Measurements from ENCODE around the gene DOCK2. TPM values are rescaled to one million over a fixed set of nuclear protein-coding genes. Genes with fewer than 3 reads are reported as not detected.

Gene DOCK2
- total RNA-seq, 1 experiment from 2014 or later: 2.2 TPM

GRCh38 chr5:169938439-169938838, 301.4 kb downstream of the DOCK2 start:
- intact Hi-C loops (cut with micrococcal nuclease; ENCODE audit: unreplicated experiment): no loop called here
- no peak for DNase-seq (ENCODE audit: low spot score)
- Histone ChIP-seq H3K9me3 (ENCODE audit: low read depth, low read length, poor library complexity, severe bottlenecking) (no peaks in the 10 kb centered on the region), H3K4me1 (ENCODE audit: insufficient read depth, low read length, poor library complexity, severe bottlenecking) (no peaks in the 10 kb centered on the region), H3K27ac (ENCODE audit: low read depth, low read length, poor library complexity, severe bottlenecking) (no peak overlapping the region), H3K4me3 (ENCODE audit: low read depth, low read length, poor library complexity, severe bottlenecking) (no peak overlapping the region), H3K27me3 (replicated peaks; ENCODE audit: insufficient read depth, low read depth, low read length, poor library complexity) (no peaks in the 10 kb centered on the region), H3K36me3 (ENCODE audit: insufficient read depth, low read length, poor library complexity, severe bottlenecking) (no peaks in the 10 kb centered on the region)
- no TSS peak for BruUV-seq (replicated peaks)
- CTCF ChIA-PET: no interaction called here
- TF ChIP-seq CTCF (conservative IDR thresholded peaks at IDR 0.05; ENCODE audit: low read depth, low read length) (no peak), EZH2 (IDR thresholded peaks at IDR 0.05; ENCODE audit: borderline replicate concordance, low read depth, low read length, poor library complexity, severe bottlenecking) (no peak)
- POLR2A ChIA-PET (ENCODE audit: low non-redundant PET): no interaction called here

- no peak overlapping the region for H3K4me3 ChIP-seq (ENCODE audit: low read depth, low read length, poor library complexity, severe bottlenecking)
- ChIA-PET CTCF (no interaction called here), POLR2A (ENCODE audit: low non-redundant PET) (no interaction called here)
- H3K36me3 ChIP-seq (ENCODE audit: insufficient read depth, low read length, poor library complexity, severe bottlenecking): no peaks in the 10 kb centered on the region
- TF ChIP-seq CTCF (conservative IDR thresholded peaks at IDR 0.05; ENCODE audit: low read depth, low read length) (no peak), EZH2 (IDR thresholded peaks at IDR 0.05; ENCODE audit: borderline replicate concordance, low read depth, low read length, poor library complexity, severe bottlenecking) (no peak)
- H3K27ac ChIP-seq (ENCODE audit: low read depth, low read length, poor library complexity, severe bottlenecking): no peak overlapping the region
- DNase-seq (ENCODE audit: low spot score): no peak
- no peaks in the 10 kb centered on the region for H3K27me3 ChIP-seq (replicated peaks; ENCODE audit: insufficient read depth, low read depth, low read length, poor library complexity)
- intact Hi-C loops (cut with micrococcal nuclease; ENCODE audit: unreplicated experiment): no loop called here
- no peaks in the 10 kb centered on the region for H3K4me1 ChIP-seq (ENCODE audit: insufficient read depth, low read length, poor library complexity, severe bottlenecking)
- no peaks in the 10 kb centered on the region for H3K9me3 ChIP-seq (ENCODE audit: low read depth, low read length, poor library complexity, severe bottlenecking)
- BruUV-seq (replicated peaks): no TSS peak
Measured at GRCh38 chr5:169939731-169940130, 302.7 kb downstream of the DOCK2 start.

- ChIA-PET POLR2A (ENCODE audit: low non-redundant PET) (no interaction called here), CTCF (no interaction called here)
- TF ChIP-seq EZH2 (IDR thresholded peaks at IDR 0.05; ENCODE audit: borderline replicate concordance, low read depth, low read length, poor library complexity, severe bottlenecking) (no peak), CTCF (conservative IDR thresholded peaks at IDR 0.05; ENCODE audit: low read depth, low read length) (no peak)
- no peaks in the 10 kb centered on the region for H3K9me3 ChIP-seq (ENCODE audit: low read depth, low read length, poor library complexity, severe bottlenecking)
- no peaks in the 10 kb centered on the region for H3K27me3 ChIP-seq (replicated peaks; ENCODE audit: insufficient read depth, low read depth, low read length, poor library complexity)
- intact Hi-C loops (cut with micrococcal nuclease; ENCODE audit: unreplicated experiment): no loop called here
- no peak overlapping the region for H3K4me3 ChIP-seq (ENCODE audit: low read depth, low read length, poor library complexity, severe bottlenecking)
- DNase-seq (ENCODE audit: low spot score): no peak
- no TSS peak for BruUV-seq (replicated peaks)
- no peak overlapping the region for H3K27ac ChIP-seq (ENCODE audit: low read depth, low read length, poor library complexity, severe bottlenecking)
- no peaks in the 10 kb centered on the region for H3K36me3 ChIP-seq (ENCODE audit: insufficient read depth, low read length, poor library complexity, severe bottlenecking)
- peaks cover 10% of the 10 kb centered on the region for H3K4me1 ChIP-seq (ENCODE audit: insufficient read depth, low read length, poor library complexity, severe bottlenecking)
Measured at GRCh38 chr5:169941542-169941941, 304.5 kb downstream of the DOCK2 start.

All from A673 (cell line).